Liver (tissue), 9 donors: Measurements from ENCODE around the gene CELF2. TPM values are rescaled to one million over a fixed set of nuclear protein-coding genes. Genes with fewer than 3 reads are reported as not detected.

ENCODE experiments used
- DNase-seq: peaks from one replicate; pipeline ENCODE4 v3.0.0-alpha.2; 2017; ENCODE audit warnings: low spot score
- H3K27ac ChIP-seq, 2 donors: one replicate each; pipeline ENCODE4 v1.7.0; 2013; ENCODE audit warnings: inconsistent platforms in 2 of 2, low read length in 2 of 2, control low read depth in 1 of 2, low read depth in 1 of 2, mild to moderate bottlenecking in 1 of 2
- H3K27me3 ChIP-seq, 4 donors: one replicate each; pipeline versions ENCODE4 v1.6.1 to v1.7.0; 2013; ENCODE audit warnings: low read length in 3 of 4, inconsistent platforms in 1 of 4, mild to moderate bottlenecking in 1 of 4, moderate library complexity in 1 of 4; ENCODE audit not compliant: control insufficient read depth in 4 of 4, insufficient read depth in 4 of 4
- H3K36me3 ChIP-seq, 4 donors: one replicate each; pipeline versions ENCODE4 v1.6.1 to v1.7.0; 2013; ENCODE audit warnings: low read length in 3 of 4, mild to moderate bottlenecking in 3 of 4, low read depth in 1 of 4, moderate library complexity in 1 of 4; ENCODE audit not compliant: control insufficient read depth in 4 of 4, insufficient read depth in 3 of 4
- H3K4me1 ChIP-seq, 4 donors: one replicate each; pipeline versions ENCODE4 v1.6.1 to v1.7.0; 2013; ENCODE audit warnings: low read length in 3 of 4, mild to moderate bottlenecking in 3 of 4, moderate library complexity in 1 of 4; ENCODE audit not compliant: control insufficient read depth in 4 of 4, insufficient read depth in 4 of 4
- H3K4me3 ChIP-seq, 3 donors: one replicate each; pipeline versions ENCODE4 v1.6.1 to v1.7.0; 2013; ENCODE audit warnings: low read length in 3 of 3, control low read depth in 1 of 3, low read depth in 1 of 3, mild to moderate bottlenecking in 1 of 3
- H3K9ac ChIP-seq, 2 donors: one replicate each; pipeline ENCODE4 v1.7.0; 2013; ENCODE audit warnings: low read length in 2 of 2, mild to moderate bottlenecking in 2 of 2, moderate library complexity in 2 of 2, control low read depth in 1 of 2, low read depth in 1 of 2
- H3K9me3 ChIP-seq, 4 donors: one replicate each; pipeline versions ENCODE4 v1.6.1 to v1.7.0; 2013; ENCODE audit warnings: low read length in 3 of 4; ENCODE audit not compliant: control insufficient read depth in 4 of 4
- ATF3 ChIP-seq: IDR thresholded peaks from 2 replicates; pipeline ENCODE4 v1.6.1; 2016; ENCODE audit warnings: antibody characterized with exemption
- EGR1 ChIP-seq, 2 donors: IDR thresholded peaks; 2 replicates each; pipeline ENCODE4 v1.6.1; 2016 to 2018; ENCODE audit warnings: antibody characterized with exemption in 2 of 2, low read depth in 2 of 2
- FOXA1 ChIP-seq: IDR thresholded peaks from 2 replicates; pipeline ENCODE4 v1.6.1; 2016; ENCODE audit warnings: antibody characterized with exemption
- FOXA2 ChIP-seq: IDR thresholded peaks from 2 replicates; pipeline ENCODE4 v1.6.1; 2016; ENCODE audit warnings: antibody characterized with exemption
- GABPA ChIP-seq, 2 donors: IDR thresholded peaks in 1 of 2; conservative IDR thresholded peaks in 1 of 2; 2 replicates each; pipeline ENCODE4 v1.6.1; 2016; ENCODE audit warnings: antibody characterized with exemption in 2 of 2, mild to moderate bottlenecking in 1 of 2, moderate library complexity in 1 of 2
- HNF4A ChIP-seq, 2 donors: conservative IDR thresholded peaks; 2 replicates each; pipeline ENCODE4 v1.6.1; 2016; ENCODE audit warnings: antibody characterized with exemption in 2 of 2, mild to moderate bottlenecking in 2 of 2
- HNF4G ChIP-seq: IDR thresholded peaks from 2 replicates; pipeline ENCODE4 v1.6.1; 2016; ENCODE audit warnings: antibody characterized with exemption
- JUND ChIP-seq, 2 donors: IDR thresholded peaks; 2 replicates each; pipeline ENCODE4 v1.6.1; 2016; ENCODE audit warnings: antibody characterized with exemption in 2 of 2
- MAX ChIP-seq: IDR thresholded peaks from 2 replicates; pipeline ENCODE4 v1.6.1; 2016; ENCODE audit warnings: antibody characterized with exemption
- NR2F2 ChIP-seq: IDR thresholded peaks from 2 replicates; pipeline ENCODE4 v1.6.1; 2016; ENCODE audit warnings: antibody characterized with exemption
- RAD21 ChIP-seq, 2 donors: IDR thresholded peaks; 2 replicates each; pipeline ENCODE4 v1.6.1; 2016; ENCODE audit warnings: antibody characterized with exemption in 2 of 2, mild to moderate bottlenecking in 2 of 2
- REST ChIP-seq: IDR thresholded peaks from 2 replicates; pipeline ENCODE4 v1.6.1; 2016; ENCODE audit warnings: antibody characterized with exemption, mild to moderate bottlenecking
- RXRA ChIP-seq, 2 donors: IDR thresholded peaks; 2 replicates each; pipeline ENCODE4 v1.6.1; 2017 to 2018; ENCODE audit warnings: antibody characterized with exemption in 2 of 2, mild to moderate bottlenecking in 1 of 2
- SP1 ChIP-seq: IDR thresholded peaks from 2 replicates; pipeline ENCODE4 v1.6.1; 2018; ENCODE audit warnings: antibody characterized with exemption, mild to moderate bottlenecking
- TAF1 ChIP-seq: conservative IDR thresholded peaks from 2 replicates; pipeline ENCODE4 v1.6.1; 2016; ENCODE audit warnings: antibody characterized with exemption, mild to moderate bottlenecking
- ZBTB33 ChIP-seq: IDR thresholded peaks from 2 replicates; pipeline ENCODE4 v1.6.1; 2016; ENCODE audit warnings: antibody characterized with exemption
- WGBS: extraction: QIAGEN DNeasy Blood & Tissue Kit; methylation state at CpG from one replicate; pipeline ENCODE4 v1.1.7; 2013; 5-methylcytosine and 5-hydroxymethylcytosine counted together
- polyA plus RNA-seq, 2 donors: library from polyadenylated mRNA; stranded (reverse) in 1 of 2; unstranded in 1 of 2; fragments of 200-250 nt in 1 of 2; fragments of >200 nt in 1 of 2; fragmentation: Nextera tagmentation in 1 of 2; extraction: Ambion mirVana in 1 of 2; gene quantifications; one replicate each; pipeline versions ENCODE4 v1.2.1 to v1.2.3, GENCODE V29; 2013 to 2015
- total RNA-seq, 2 donors: library from RNA; depleted of rRNA; stranded (reverse); fragments of >200 nt; gene quantifications; one replicate each; pipeline ENCODE4 v1.2.3, GENCODE V29; 2014
- donor health status: healthy.
- donor health status: healthy.
- donor health status: healthy.
- donor health status: healthy.
- donor health status: healthy.

The CELF2 gene
- total and polyA plus RNA-seq, 4 donors: 1.4 to 8.5 (median 5.6) TPM

- H3K36me3 ChIP-seq: no peaks in the 10 kb centered on the region
- DNase-seq: no peak
- no peaks in the 10 kb centered on the region for H3K27me3 ChIP-seq
- H3K27ac ChIP-seq: no peak overlapping the region
- H3K4me1 ChIP-seq: no peaks in the 10 kb centered on the region
- H3K9ac ChIP-seq: no peak overlapping the region
- H3K9me3 ChIP-seq: peaks cover 0 to 3% (median 0%) of the 10 kb centered on the region in 4 donors
- H3K4me3 ChIP-seq: no peak overlapping the region
- 67% methylated on average over 4 of the region's 4 CpGs for WGBS
- no peak for TF ChIP-seq SP1
- TF ChIP-seq JUND (IDR thresholded peaks at IDR 0.05): no peak
- no peak for TF ChIP-seq ZBTB33
- TF ChIP-seq TAF1: no peak
- no peak for TF ChIP-seq MAX
- TF ChIP-seq ATF3: no peak
- no peak for TF ChIP-seq EGR1 (IDR thresholded peaks at IDR 0.05; ENCODE audit: low read depth in 2 of 2)
Measured at GRCh38 chr10:11076221-11076620, 58.5 kb downstream of the CELF2 start.

GRCh38 chr10:11080564-11080984, 62.9 kb downstream of the CELF2 start:
- WGBS: 52% methylated on average over 3 of the region's 3 CpGs

More at GRCh38 chr10:11080564-11080984, 62.9 kb downstream of the CELF2 start:
- Histone ChIP-seq H3K36me3 (no peaks in the 10 kb centered on the region), H3K27ac (no peak overlapping the region), H3K27me3 (no peaks in the 10 kb centered on the region), H3K4me1 (no peaks in the 10 kb centered on the region), H3K9ac (no peak overlapping the region), H3K4me3 (no peak overlapping the region), H3K9me3 (no peaks in the 10 kb centered on the region)
- no peak for DNase-seq
- TF ChIP-seq REST: no peak
- no peak for TF ChIP-seq GABPA (IDR thresholded peaks at IDR 0.05 in 1 of 2, conservative IDR thresholded peaks at IDR 0.05 in 1 of 2)
- TF ChIP-seq FOXA1: no peak
- no peak for TF ChIP-seq TAF1
- TF ChIP-seq JUND (IDR thresholded peaks at IDR 0.05): no peak
- no peak for TF ChIP-seq HNF4G
- TF ChIP-seq RXRA (IDR thresholded peaks at IDR 0.05): no peak
- TF ChIP-seq ZBTB33: no peak
- no peak for TF ChIP-seq RAD21 (IDR thresholded peaks at IDR 0.05)
- TF ChIP-seq MAX: no peak
- TF ChIP-seq SP1: no peak
- no peak for TF ChIP-seq NR2F2
- no peak for TF ChIP-seq HNF4A (conservative IDR thresholded peaks at IDR 0.05)
- no peak for TF ChIP-seq FOXA2
- no peak for TF ChIP-seq EGR1 (IDR thresholded peaks at IDR 0.05; ENCODE audit: low read depth in 2 of 2)
